CD14-positive monocyte (primary cell): Measurements from ENCODE around the gene WWC1. TPM values are rescaled to one million over a fixed set of nuclear protein-coding genes. Genes with fewer than 3 reads are reported as not detected.

ENCODE experiments used
- DNase-seq, 3 donors: peaks; one replicate each; pipeline ENCODE4 v3.0.0-alpha.2; 2011 to 2022
- H2AFZ ChIP-seq: 2 replicates; pipeline ENCODE4 v1.6.0; 2012; ENCODE audit warnings: mild to moderate bottlenecking, low read depth, low read length, inconsistent platforms; ENCODE audit not compliant: insufficient read depth, poor library complexity, severe bottlenecking
- H3K27ac ChIP-seq, 2 donors: 1 replicate in 1 of 2; 2 replicates in 1 of 2; pipeline ENCODE4 v1.5.1; 2012 to 2013; ENCODE audit warnings: low read length in 2 of 2, control low read depth in 1 of 2, inconsistent platforms in 1 of 2, low read depth in 1 of 2, mild to moderate bottlenecking in 1 of 2
- H3K27me3 ChIP-seq, 2 donors: one replicate each; pipeline versions ENCODE4 v1.6.0 to v1.6.1; 2011 to 2013; ENCODE audit warnings: low read length in 2 of 2; ENCODE audit not compliant: control insufficient read depth in 2 of 2, insufficient read depth in 2 of 2
- H3K36me3 ChIP-seq, 2 donors: replicated peaks in 1 of 2; 1 replicate in 1 of 2; 2 replicates in 1 of 2; pipeline versions ENCODE4 v1.5.1 to v1.6.1; 2012 to 2013; ENCODE audit warnings: low read length in 2 of 2, control low read depth in 1 of 2, inconsistent platforms in 1 of 2, mild to moderate bottlenecking in 1 of 2; ENCODE audit not compliant: insufficient read depth in 2 of 2, control insufficient read depth in 1 of 2
- H3K4me1 ChIP-seq, 2 donors: 1 replicate in 1 of 2; 2 replicates in 1 of 2; pipeline versions ENCODE4 v1.5.1 to v1.6.1; 2012 to 2013; ENCODE audit warnings: low read length in 2 of 2, control low read depth in 1 of 2, inconsistent platforms in 1 of 2, mild to moderate bottlenecking in 1 of 2, moderate library complexity in 1 of 2; ENCODE audit not compliant: insufficient read depth in 2 of 2, control insufficient read depth in 1 of 2
- H3K4me2 ChIP-seq: replicated peaks from 2 replicates; pipeline ENCODE3; 2012; ENCODE audit warnings: low read length, moderate library complexity, mild to moderate bottlenecking; ENCODE audit not compliant: poor library complexity, severe bottlenecking; ENCODE audit errors: extremely low read depth
- H3K4me3 ChIP-seq, 3 experiments: fragments of 200-600 bp in 1 of 3; sonication (generic) in 1 of 3; replicated peaks in 1 of 3; 1 replicate in 2 of 3; 2 replicates in 1 of 3; pipeline ENCODE4 v1.5.1; 2011 to 2013; ENCODE audit warnings: low read length in 3 of 3, mild to moderate bottlenecking in 3 of 3, control low read depth in 2 of 3, low read depth in 2 of 3, inconsistent platforms in 1 of 3, moderate library complexity in 1 of 3
- H3K79me2 ChIP-seq: 2 replicates; pipeline ENCODE4 v1.6.0; 2012; ENCODE audit warnings: mild to moderate bottlenecking, control low read depth, inconsistent platforms, low read length, moderate library complexity; ENCODE audit not compliant: insufficient read depth
- H3K9ac ChIP-seq: 2 replicates; pipeline ENCODE4 v1.6.0; 2017; ENCODE audit warnings: low read length, mild to moderate bottlenecking; ENCODE audit not compliant: insufficient read depth, poor library complexity, severe bottlenecking
- H3K9me3 ChIP-seq, 2 donors: replicated peaks in 1 of 2; 1 replicate in 1 of 2; 2 replicates in 1 of 2; pipeline versions ENCODE4 v1.5.1 to v1.6.1; 2012 to 2013; ENCODE audit warnings: low read length in 2 of 2, control low read depth in 1 of 2; ENCODE audit not compliant: control insufficient read depth in 1 of 2, insufficient read depth in 1 of 2
- H4K20me1 ChIP-seq: 2 replicates; pipeline ENCODE4 v1.6.0; 2012; ENCODE audit warnings: mild to moderate bottlenecking, low read length, control low read depth, moderate library complexity; ENCODE audit not compliant: insufficient read depth
- H3K27ac Mint-ChIP-seq, 7 donors: one replicate each; pipeline ENCODE4 v1.8.0; 2020; ENCODE audit warnings: mild to moderate bottlenecking in 7 of 7, mixed read lengths in 7 of 7, moderate library complexity in 6 of 7, inconsistent platforms in 2 of 7
- H3K27me3 Mint-ChIP-seq, 3 donors: one replicate each; pipeline ENCODE4 v1.8.0; 2021 to 2022; ENCODE audit warnings: low read depth in 3 of 3, mild to moderate bottlenecking in 3 of 3, mixed read lengths in 3 of 3, moderate library complexity in 3 of 3, inconsistent platforms in 1 of 3
- H3K36me3 Mint-ChIP-seq, 2 donors: one replicate each; pipeline ENCODE4 v1.8.0; 2020; ENCODE audit warnings: mixed read lengths in 2 of 2, inconsistent platforms in 1 of 2, mild to moderate bottlenecking in 1 of 2
- H3K4me1 Mint-ChIP-seq: one replicate; pipeline ENCODE4 v1.8.0; 2020; ENCODE audit warnings: mild to moderate bottlenecking, mixed read lengths
- H3K4me3 Mint-ChIP-seq, 2 donors: one replicate each; pipeline ENCODE4 v1.8.0; 2020; ENCODE audit warnings: mild to moderate bottlenecking in 2 of 2, mixed read lengths in 2 of 2, moderate library complexity in 1 of 2
- H3K9me3 Mint-ChIP-seq, 7 donors: one replicate each; pipeline ENCODE4 v1.8.0; 2020 to 2022; ENCODE audit warnings: mixed read lengths in 7 of 7, mild to moderate bottlenecking in 6 of 7, moderate library complexity in 6 of 7, inconsistent platforms in 2 of 7
- CTCF ChIP-seq: fragments of 200-600 bp; IDR thresholded peaks from one replicate; pipeline ENCODE4 v1.8.0; 2022; ENCODE audit warnings: antibody characterized with exemption, mild to moderate bottlenecking
- WGBS: methylation state at CpG from one replicate; pipeline ENCODE4 v1.1.5; 2013; ENCODE audit warnings: missing lambda C conversion rate; ENCODE audit not compliant: insufficient coverage; 5-methylcytosine and 5-hydroxymethylcytosine counted together
- intact Hi-C, 2 donors: fragments of 100-400 bp; cut with micrococcal nuclease; formaldehyde crosslinking; loops; one replicate each; pipeline versions ENCODE4 v1.15.0 to v1.15.1; 2023
- polyA plus RNA-seq, 3 donors: library from polyadenylated mRNA; depleted of rRNA in 1 of 3; unstranded in 2 of 3; stranded (reverse) in 1 of 3; fragments of 300-500 nt in 2 of 3; fragments of >200 nt in 1 of 3; fragmentation: Illumina TruSeq in 2 of 3; gene quantifications; 1 replicate in 2 of 3; 2 replicates in 1 of 3; pipeline ENCODE4 v1.2.3, GENCODE V29; 2012 to 2021

WWC1 gene
- polyA plus RNA-seq, 3 donors = not detected

DNA sequence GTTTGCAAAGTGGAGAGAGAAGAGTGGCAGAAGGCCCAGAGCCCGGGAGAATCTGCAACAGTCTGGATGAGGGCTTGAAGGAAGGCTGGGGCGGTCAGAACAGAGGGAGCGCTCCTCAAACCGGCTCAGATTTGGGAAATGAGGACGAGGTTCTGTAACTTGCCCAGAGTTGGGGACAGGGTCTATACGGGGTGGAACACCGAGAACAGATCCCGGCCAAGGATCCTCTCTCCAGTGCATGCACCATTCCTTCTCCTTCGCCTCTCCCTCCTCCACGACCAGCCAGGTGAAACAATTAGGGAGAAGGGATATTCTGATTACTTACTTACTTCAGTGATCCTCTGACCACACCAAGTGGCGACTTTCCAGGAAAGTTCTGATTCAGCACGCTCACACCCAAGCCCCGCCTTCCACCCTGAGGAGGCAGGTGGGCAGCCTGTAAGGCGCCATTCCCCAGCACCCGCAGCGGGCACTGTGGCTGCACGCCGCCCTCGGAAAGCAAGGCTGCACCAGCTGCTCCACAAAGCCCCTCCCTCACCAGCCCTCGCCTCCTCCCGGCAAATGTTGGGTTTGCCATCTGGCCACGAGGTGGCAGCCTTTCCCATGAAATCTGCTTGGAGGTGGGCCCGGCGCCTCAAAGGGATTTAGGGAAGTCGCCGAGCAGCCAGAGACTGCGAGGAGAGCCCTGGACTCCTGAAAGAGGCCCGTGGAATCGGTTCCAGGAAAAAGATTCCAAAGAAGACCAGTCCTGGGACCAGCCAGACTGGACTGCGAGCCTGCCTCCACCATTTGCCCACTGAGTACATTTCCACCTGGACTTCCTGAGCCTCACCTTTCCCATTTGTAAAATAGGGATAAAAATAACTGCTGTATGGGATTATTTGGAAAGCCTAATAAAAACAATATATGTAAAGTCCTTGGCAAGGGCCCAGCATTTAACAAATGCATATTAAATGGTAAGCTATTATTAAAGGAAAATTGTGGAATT is 22.2 kb upstream of the WWC1 start:
- Histone ChIP-seq H3K9me3 (no peaks in the 10 kb centered on the region), H2AFZ (peak overlapping the region; percentile 72), H4K20me1 (no peaks in the 10 kb centered on the region), H3K4me3 (peak overlapping the region in 1 of 3 experiments; percentile 44), H3K4me2 (peak overlapping the region; percentile 42), H3K27ac (no peak overlapping the region), H3K4me1 (peaks cover 4 to 7% of the 10 kb centered on the region in 2 donors), H3K27me3 (peaks cover 0 to 6% of the 10 kb centered on the region in 2 donors), H3K36me3 (no peaks in the 10 kb centered on the region), H3K79me2 (no peaks in the 10 kb centered on the region), H3K9ac (no peak overlapping the region)
- 6% methylated on average over 17 of the region's 30 CpGs for WGBS
- Mint-ChIP-seq H3K4me3 (peak overlapping the region; percentile 24 to 77), H3K27ac (no peak overlapping the region), H3K27me3 (peaks cover 12 to 16% (median 16%) of the 10 kb centered on the region in 3 donors), H3K36me3 (no peaks in the 10 kb centered on the region), H3K4me1 (peaks cover 11% of the 10 kb centered on the region), H3K9me3 (peaks cover 0 to under 1% (median 0%) of the 10 kb centered on the region in 7 donors)
- peak; percentile 50 to 70 (median 65) for DNase-seq
- TF ChIP-seq CTCF = peak; percentile 79
- intact Hi-C loops = no loop called here

DNA sequence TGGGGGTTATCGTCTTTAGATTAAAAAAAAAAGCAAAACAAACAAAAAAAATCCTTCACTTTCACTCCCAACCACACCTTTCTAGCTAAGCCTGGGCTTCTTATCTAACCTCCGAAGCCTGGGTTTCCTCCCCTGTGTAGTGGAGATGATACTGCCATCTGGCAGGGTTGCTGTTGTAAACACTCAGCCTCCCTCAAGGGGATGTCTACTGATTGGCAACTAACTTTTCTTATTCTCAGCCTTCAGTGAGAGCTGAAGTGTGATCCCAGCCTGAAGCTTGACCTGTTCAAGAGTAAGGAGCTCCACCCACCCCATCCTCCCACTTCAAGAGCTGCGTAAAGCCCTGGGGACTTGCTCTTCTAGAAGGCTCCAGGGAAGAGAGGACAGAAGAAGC is 21.5 kb upstream of the WWC1 start:
- Histone ChIP-seq H3K79me2 (no peaks in the 10 kb centered on the region), H3K27me3 (peaks cover 0 to 6% of the 10 kb centered on the region in 2 donors), H3K9ac (no peak overlapping the region), H3K36me3 (no peaks in the 10 kb centered on the region), H3K4me3 (no peak overlapping the region), H3K27ac (no peak overlapping the region), H3K4me2 (no peak overlapping the region), H2AFZ (no peak overlapping the region), H3K4me1 (peaks cover 4 to 7% of the 10 kb centered on the region in 2 donors), H3K9me3 (no peaks in the 10 kb centered on the region), H4K20me1 (no peaks in the 10 kb centered on the region)
- WGBS = 88% methylated on average over 1 of the region's 3 CpGs
- H3K4me3 Mint-ChIP-seq = no peak overlapping the region
- peaks cover 11% of the 10 kb centered on the region for H3K4me1 Mint-ChIP-seq
- intact Hi-C loops = no loop called here
- peaks cover 0 to 2% (median 0%) of the 10 kb centered on the region in 7 donors for H3K9me3 Mint-ChIP-seq
- peaks cover 12 to 17% (median 16%) of the 10 kb centered on the region in 3 donors for H3K27me3 Mint-ChIP-seq
- no peaks in the 10 kb centered on the region for H3K36me3 Mint-ChIP-seq
- no peak for TF ChIP-seq CTCF
- H3K27ac Mint-ChIP-seq = peak overlapping the region in 1 of 7 donors; percentile 23
- DNase-seq = no peak
